ENCODE data around the gene BRINP2. TPM values are rescaled to one million over a fixed set of nuclear protein-coding genes. Genes with fewer than 3 reads are reported as not detected.

The BRINP2 gene
- total RNA-seq, 1 donor from 2014 or later: 0.11 TPM

DNA sequence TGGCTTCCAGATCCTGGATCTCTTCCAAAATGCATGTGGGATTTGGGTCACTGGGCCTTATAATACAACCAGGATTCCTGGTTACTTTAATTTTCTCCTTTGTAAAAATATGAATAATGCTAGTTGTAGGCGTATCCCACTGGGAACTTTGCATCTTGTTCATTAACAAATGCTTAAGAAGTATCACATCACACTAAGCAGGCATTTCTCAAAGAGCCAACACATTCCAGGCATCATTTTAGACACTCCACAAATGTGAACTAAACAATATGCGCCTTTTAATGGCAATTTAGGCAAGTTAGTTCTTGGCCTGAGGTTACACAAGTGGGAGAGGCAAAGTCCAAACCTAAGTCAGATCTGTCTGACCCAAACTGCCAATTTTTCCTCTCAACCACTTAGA is 15.9 kb downstream of the BRINP2 start:
- no peak for DNase-seq (ENCODE audit: low spot score in 2 of 2)
- no peaks in the 10 kb centered on the region for H3K27me3 ChIP-seq
- no peaks in the 10 kb centered on the region for H3K36me3 ChIP-seq
- H3K4me1 ChIP-seq: no peaks in the 10 kb centered on the region
- no peaks in the 10 kb centered on the region for H3K9me3 ChIP-seq
- no peak overlapping the region for H3K4me3 ChIP-seq
- TF ChIP-seq, protein P1, sequence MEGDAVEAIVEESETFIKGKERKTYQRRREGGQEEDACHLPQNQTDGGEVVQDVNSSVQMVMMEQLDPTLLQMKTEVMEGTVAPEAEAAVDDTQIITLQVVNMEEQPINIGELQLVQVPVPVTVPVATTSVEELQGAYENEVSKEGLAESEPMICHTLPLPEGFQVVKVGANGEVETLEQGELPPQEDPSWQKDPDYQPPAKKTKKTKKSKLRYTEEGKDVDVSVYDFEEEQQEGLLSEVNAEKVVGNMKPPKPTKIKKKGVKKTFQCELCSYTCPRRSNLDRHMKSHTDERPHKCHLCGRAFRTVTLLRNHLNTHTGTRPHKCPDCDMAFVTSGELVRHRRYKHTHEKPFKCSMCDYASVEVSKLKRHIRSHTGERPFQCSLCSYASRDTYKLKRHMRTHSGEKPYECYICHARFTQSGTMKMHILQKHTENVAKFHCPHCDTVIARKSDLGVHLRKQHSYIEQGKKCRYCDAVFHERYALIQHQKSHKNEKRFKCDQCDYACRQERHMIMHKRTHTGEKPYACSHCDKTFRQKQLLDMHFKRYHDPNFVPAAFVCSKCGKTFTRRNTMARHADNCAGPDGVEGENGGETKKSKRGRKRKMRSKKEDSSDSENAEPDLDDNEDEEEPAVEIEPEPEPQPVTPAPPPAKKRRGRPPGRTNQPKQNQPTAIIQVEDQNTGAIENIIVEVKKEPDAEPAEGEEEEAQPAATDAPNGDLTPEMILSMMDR (IDR thresholded peaks at IDR 0.05): no peak
- intact Hi-C loops (cut with DNase I): no loop called here
- no peak overlapping the region for H3K27ac ChIP-seq

DNA sequence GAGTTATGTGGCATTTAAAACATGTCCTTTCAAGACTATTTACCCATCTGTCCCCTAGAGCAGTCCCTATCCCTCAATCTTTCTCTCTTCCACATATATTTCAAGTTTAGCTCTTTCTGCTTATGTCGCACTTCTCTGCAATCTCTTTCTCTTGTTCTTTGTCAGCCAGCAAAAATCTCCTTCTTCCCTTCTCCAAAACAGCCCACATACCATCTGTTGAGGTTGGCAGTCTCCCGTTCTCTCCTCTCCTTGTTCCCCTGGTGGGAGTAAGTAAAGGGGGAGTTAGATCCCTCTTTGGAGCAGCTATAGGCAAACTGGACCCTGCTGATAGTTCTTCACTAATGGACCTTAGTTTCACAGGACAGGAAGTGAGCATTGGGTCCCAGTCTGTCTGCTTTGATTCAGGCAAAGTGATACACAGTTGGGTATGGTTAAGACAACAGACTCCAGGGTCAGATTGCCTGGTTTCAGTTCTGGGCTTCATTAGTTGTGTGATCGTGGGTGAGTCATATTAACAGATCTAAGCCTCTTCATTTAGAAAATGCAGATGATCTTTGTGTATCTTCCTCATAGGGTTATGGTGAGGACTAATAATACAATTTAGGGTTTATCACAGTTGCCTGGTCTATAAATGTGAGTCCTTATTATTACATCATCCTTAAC is 19.7 kb downstream of the BRINP2 start:
- TF ChIP-seq, protein P1 (IDR thresholded peaks at IDR 0.05): no peak
- Histone ChIP-seq H3K4me1 (no peaks in the 10 kb centered on the region), H3K27ac (no peak overlapping the region), H3K4me3 (no peak overlapping the region), H3K9me3 (no peaks in the 10 kb centered on the region), H3K27me3 (no peaks in the 10 kb centered on the region), H3K36me3 (no peaks in the 10 kb centered on the region)
- intact Hi-C loops (cut with DNase I): no loop called here
- DNase-seq (ENCODE audit: low spot score in 2 of 2): no peak

DNA sequence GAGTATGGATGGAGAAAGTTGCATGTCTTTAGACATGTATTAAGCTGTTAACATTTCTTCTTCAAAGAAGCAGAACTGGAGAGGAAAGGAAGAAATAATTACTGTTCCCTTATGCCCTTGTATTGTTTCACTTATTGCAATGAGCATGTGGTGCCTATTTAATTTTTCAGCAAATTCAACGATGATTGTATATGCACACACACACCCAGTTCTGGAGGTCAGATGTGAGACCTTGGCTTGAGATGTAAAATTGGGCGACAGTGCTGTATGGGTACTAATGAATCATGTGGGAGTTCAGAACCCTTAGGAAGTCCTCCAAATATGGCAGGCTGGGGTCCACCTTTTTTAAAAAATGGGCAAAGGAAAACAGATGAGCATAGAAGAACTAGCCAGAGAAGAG is 27.5 kb downstream of the BRINP2 start:
- H3K4me1 ChIP-seq: no peaks in the 10 kb centered on the region
- no peaks in the 10 kb centered on the region for H3K36me3 ChIP-seq
- no peaks in the 10 kb centered on the region for H3K9me3 ChIP-seq
- no peak overlapping the region for H3K4me3 ChIP-seq
- no peak for DNase-seq (ENCODE audit: low spot score in 2 of 2)
- intact Hi-C loops (cut with DNase I): no loop called here
- TF ChIP-seq, protein P1 (IDR thresholded peaks at IDR 0.05): no peak
- H3K27me3 ChIP-seq: no peaks in the 10 kb centered on the region
- no peak overlapping the region for H3K27ac ChIP-seq

DNA sequence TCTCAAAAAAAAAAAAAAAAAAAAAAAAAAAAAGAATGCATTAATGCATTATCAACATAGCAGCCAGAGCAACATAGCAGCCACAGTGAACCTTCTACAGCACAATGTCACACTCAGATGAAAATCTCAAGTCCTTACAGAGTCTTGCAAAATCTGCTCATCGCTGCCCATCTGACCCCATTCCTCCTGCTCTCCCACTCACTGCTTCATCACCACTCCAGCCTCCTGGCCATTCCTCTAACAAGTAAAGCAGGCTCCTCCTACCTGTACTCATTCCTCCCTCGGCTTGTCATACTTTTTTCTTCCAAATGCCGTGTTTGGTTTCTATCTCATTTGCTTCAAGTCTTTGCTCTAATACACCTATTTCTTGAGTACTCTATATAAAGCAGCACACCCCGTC is 29.5 kb downstream of the BRINP2 start:
- TF ChIP-seq, protein P1 (IDR thresholded peaks at IDR 0.05): no peak
- DNase-seq (ENCODE audit: low spot score in 2 of 2): no peak
- H3K36me3 ChIP-seq: no peaks in the 10 kb centered on the region
- no peaks in the 10 kb centered on the region for H3K4me1 ChIP-seq
- intact Hi-C loops (cut with DNase I): no loop called here
- H3K9me3 ChIP-seq: no peaks in the 10 kb centered on the region
- H3K27me3 ChIP-seq: no peaks in the 10 kb centered on the region
- H3K27ac ChIP-seq: no peak overlapping the region
- H3K4me3 ChIP-seq: no peak overlapping the region

DNA sequence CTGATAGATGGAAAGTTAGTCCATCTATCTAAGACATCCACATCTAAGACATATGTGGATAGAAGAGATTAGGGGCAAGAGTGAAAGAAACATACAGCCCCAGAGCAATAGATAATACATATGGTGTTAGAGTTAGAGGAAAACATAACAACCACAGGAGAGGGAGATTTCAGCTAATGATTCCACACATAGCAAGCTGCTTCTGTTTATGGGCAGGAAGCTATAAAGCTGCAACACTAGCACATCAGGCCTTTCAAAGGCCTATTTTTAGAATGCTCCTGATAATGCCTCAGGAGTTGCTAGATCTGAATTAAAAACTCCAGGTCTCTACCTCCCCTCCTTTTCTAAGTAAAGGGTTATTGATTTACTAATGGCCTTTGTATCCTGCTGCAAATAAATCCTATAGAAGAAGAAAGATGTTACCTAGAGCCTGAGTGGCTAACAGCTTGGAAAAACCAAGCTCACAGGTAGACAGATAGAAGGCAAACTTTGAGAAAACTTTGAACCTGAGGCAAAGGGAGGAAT is 36.1 kb downstream of the BRINP2 start:
- TF ChIP-seq, protein P1 (IDR thresholded peaks at IDR 0.05): no peak
- H3K27ac ChIP-seq: no peak overlapping the region
- no peaks in the 10 kb centered on the region for H3K36me3 ChIP-seq
- DNase-seq (ENCODE audit: low spot score in 2 of 2): no peak
- no peaks in the 10 kb centered on the region for H3K27me3 ChIP-seq
- H3K4me3 ChIP-seq: no peak overlapping the region
- no peaks in the 10 kb centered on the region for H3K9me3 ChIP-seq
- no peaks in the 10 kb centered on the region for H3K4me1 ChIP-seq
- intact Hi-C loops (cut with DNase I): no loop called here
